C4-2B (cell line): Measurements from ENCODE around the gene KLHDC4.

Experiments
- CTCF ChIP-seq: fragments of 450-650 bp; conservative IDR thresholded peaks from 2 replicates; pipeline ENCODE4 v1.5.1; 2017; ENCODE audit warnings: mild to moderate bottlenecking
- ZFX ChIP-seq: fragments of 450-650 bp; IDR thresholded peaks from 2 replicates; pipeline ENCODE4 v1.6.1; 2017

- TF ChIP-seq CTCF, result no peak
- no peak for TF ChIP-seq ZFX
Observed at GRCh38 chr16:87736008-87736382, 29.8 kb downstream of the KLHDC4 start.
